DMS79 (cell line): Measurements from ENCODE around the gene SEC14L6.

Experiments
- DNase-seq: peaks from one replicate; lab custom pipeline; 2025; lab: John Stamatoyannopoulos, UW

Gene SEC14L6

DNA sequence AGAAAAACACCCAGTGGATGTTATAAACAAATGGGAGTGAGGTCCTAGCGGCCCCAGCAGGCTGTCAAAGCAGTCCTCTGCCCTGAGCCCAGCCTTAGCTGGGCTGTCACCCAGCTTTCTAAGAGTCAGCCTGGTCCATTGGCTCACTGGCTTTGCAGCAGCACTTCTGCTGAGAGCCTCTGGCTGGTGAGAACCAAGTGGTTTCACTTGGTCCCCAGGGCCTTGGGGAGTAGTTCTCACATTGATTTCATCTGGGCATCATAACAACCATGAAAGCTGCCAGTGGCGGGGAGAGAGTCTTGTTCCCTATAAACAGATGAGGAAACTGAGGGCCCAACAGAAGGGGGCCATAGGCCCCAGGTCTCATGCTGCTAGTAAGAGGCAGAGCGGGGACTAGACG lies 11.4 kb downstream of the SEC14L6 start:
- no peak for DNase-seq

DNA sequence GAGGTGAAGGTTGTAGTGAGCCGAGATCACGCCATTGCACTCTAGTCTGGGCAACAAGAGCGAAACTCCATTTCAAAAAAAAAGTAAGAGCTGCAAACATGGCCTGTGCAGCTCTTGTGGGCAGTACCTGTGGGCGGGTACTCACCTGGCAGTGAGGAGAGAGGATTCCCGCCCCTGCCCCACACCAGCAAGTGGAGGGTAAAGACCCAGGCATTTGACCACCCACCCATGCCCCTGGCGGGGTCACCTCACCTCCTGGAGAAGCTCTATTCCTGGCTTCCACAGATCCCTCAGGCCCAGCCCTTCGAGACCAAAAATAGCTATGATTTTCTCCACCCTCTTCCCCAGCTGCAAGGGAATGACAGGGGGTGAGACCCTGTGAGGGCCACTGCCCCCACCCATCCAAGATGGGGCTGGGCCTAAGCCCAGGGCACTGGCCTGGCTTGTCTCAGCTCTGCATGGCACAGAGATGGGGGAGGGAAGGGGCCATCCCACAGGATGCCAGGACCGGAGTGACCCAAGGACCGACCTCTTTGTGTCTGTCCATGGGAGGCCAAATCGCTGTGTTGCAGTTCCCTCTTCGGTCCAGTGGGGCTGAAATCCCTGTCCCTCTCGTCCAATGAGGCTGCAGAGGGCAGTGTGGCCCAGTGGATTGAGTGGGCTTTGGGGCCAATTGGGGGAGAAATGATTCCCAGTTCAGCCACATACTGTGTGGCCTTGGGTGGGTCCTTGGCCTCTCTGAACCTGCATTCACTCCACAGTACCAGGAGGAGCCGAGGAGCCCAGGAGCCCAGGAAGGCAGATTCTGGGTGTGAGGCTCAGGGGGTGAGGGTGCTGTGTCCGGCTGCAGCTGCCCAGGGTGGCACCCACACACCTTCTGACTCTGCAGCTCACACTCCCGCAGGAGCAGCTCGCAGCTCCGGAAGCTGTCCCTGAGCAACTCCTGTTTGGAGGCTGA lies 14.6 kb downstream of the SEC14L6 start:
- no peak for DNase-seq

DNA sequence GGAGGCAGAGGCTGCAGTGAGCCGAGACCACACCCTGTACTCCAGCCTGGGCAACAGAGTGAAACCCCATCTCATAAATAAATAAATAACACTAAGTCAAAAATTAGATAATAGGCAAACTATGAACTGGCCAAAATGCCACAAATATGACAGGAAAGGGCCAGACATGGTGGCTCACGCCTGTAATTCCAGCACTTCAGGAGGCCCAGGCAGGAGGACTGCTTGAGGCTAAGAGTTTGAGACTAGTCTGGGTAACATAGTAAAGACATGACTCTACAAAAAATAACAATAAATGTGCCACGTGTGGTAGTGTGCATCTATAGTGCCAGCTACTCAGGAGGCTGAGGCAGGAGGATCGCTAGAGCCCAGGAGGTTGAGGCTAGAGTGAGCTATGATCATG lies 19.9 kb downstream of the SEC14L6 start:
- DNase-seq = no peak

DNA sequence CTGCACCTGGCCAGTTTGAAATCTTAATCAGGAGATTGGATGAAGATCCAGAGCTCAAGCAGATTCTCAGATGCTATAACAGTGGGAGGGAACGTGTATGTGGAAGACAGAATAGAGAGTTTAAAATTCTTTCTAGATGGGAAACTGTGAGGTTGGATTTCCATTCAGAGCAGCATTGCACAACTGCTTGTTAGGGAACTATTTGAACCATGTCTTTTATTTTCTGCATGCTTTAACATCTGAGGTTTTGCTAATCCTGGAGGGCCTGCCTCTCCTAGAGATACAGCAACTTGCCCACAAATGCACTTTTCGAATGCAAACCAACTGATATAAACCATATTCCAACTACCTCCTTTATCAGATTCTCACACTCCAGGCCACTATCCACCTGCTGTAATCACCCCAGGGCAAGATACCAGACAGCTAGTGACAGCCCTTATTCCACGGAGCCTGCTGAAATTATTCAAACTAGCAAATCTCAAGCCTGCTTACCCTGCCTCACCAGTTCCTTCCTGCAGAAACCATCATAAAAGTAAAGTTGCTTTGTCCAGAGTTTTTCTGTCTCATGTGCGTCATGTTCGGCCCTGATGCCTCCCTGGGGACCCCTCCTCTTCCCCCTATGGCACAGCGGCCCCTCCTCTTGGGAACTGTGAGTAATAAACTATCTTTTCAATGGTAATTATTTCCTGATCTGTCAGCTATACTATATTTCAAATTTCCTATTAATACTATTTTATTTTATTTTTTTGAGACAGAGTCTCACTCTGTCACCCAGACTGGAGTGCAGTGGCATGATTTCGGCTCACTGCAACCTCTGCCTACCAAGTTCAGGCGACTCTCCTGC lies 22.7 kb downstream of the SEC14L6 start:
- DNase-seq = no peak

DNA sequence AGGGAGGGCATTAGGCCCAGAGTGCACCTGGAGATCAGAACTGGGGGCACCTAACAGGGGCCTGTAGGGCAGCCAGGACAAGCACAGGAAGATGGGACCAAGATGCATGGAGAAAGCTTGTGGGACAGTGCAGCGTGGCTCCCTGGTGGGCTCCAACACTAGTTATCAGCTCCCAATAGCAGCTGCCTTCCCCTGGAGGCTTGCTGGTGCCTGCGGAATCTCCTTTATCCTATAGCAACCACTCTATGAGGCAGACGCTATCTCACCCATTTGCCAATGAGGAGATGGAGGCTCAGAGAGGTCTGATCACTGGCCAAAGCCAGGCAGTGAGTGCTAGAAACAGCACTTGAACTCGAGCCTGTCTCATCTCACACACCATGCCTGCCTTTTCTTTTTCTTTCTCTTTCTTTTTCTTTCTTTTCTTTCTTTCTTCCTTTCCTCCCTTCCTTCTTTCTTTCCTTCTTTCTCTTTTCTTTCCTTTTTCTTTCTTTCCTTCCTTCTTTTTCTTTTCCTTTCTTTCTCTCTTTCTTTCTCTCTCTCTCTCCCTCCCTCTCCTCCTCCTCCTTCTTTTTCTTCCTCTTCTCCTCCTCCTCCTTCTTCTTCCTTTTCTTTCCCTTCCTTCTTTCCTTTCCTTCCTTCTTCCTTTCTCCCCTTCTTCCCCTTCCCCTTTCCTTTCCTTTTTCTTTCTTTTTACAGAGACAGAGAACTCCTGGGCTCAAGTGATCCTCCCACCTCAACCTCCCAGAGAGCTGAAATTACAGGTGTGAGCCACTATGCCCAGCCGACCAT lies 25.0 kb downstream of the SEC14L6 start:
- no peak for DNase-seq

DNA sequence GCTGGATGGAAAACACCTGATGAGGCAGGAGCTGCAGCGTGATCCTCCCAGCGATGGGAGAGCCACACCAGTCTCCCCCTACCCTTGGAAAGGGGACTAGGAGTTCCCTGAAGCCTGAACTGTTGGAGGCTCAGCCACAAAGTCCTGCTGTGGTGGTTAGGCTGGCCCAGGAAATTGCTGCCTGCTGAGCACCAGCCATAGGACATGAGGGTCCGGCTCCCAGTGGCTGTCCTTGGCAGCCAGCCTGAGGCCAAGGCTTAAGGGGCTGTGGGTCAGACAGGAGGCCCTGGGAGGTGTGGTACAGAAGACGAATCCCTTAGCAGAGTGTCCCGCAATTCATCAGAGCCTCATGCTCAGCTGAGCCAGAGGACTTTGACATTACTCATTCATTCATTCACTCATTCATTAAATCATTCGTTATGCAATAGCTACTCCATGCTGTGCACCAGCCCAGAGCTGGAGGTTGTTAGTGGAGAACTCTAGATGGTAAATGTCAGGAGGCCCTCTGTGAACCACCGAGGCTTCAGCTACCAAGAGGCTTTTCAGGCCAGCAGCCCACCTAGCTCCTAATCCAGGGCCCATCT lies 26.6 kb downstream of the SEC14L6 start:
- DNase-seq = no peak

DNA sequence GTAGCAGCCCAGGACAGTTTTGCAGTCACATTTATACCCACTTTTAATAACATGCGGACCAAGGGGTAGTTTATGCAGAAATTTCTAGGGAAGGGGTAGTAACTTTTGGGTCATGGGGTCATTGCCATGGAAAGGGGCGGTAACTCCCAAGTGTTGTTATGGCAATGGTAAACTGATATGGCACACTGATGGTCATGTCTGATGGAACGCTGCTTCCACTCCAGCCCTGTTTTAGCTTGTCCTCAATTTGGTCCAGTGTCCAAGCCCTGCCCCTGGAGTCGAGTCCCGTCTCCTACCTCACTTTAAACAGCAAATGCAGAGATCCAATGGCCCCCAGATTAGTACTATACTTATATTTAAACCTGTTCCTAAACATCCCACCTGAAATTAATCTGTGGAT lies 29.8 kb downstream of the SEC14L6 start:
- no peak for DNase-seq

DNA sequence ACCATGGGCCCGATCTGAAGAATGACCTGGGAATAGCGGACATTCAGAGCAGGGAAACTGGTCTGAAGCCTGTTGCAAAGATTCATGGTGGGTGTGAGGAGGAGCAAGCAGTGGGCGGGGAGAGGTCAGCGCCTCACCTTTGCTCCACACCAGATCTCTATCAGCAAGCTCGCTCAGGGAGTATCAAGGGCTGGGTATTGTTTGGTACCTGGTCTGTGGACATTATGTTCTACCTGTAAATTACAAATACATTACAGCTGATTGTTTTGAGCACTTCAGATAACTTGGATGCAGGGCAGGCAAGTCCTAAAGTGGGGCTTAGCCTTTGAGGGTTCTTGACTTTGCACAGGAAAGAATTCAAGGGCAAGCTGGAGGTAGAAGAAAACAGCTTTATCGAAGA lies 30.3 kb downstream of the SEC14L6 start:
- DNase-seq = no peak

DNA sequence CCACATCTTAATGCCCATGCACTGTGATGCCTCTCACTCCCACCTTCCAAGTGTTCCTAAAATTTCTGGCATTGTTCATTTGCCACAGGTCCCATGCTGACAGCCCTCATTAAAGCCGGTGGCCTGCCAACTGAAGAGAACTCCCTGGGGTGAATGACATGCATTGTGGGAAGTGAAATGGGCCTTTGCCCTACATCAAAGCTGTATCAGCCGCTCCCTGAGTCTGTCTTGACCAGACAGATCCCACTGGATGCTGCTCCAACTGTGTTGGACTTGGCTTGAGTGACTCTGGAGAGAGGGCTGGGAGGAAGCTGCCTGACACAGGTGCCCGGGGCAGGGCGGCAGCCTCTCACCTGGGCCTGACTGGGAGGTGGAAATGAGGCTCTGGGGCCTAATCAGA lies 32.3 kb downstream of the SEC14L6 start:
- no peak for DNase-seq

DNA sequence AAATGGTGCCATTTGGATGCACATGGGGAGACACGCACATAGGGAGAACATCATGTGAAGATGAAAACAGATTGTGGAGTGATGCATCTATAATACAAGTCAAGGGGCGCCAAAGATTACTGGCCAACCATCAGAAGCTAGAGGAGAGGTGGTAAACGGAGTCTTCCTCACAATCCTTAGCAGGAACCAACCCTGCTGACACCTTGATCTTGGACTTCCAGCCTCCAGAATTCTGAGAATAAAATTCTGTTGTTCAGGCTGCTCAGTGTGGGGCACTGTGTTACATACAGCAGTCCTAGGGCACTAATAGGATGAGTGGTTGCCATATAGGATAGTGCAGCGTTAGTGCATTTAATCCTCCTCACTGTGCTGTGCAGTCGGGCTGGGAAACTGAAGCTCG lies 33.1 kb downstream of the SEC14L6 start:
- no peak for DNase-seq

DNA sequence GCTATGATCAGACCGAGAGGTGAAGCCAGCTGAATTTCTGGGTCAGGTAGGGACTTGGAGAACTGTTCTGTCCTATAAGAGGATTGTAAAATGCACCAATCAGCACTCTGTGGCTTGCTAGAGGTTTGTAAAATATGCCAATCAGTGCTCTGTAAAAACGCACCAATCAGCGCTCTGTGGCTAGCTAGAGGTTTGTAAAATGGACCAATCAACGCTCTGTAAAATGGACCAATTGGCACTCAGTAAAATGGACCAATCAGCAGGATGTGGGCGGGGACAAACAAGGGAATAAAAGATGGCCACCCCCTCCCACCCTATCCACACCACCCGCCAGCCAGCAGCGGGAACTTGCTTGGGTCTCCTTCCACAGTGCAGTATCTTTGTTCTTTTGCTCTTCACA lies 34.6 kb downstream of the SEC14L6 start:
- no peak for DNase-seq

DNA sequence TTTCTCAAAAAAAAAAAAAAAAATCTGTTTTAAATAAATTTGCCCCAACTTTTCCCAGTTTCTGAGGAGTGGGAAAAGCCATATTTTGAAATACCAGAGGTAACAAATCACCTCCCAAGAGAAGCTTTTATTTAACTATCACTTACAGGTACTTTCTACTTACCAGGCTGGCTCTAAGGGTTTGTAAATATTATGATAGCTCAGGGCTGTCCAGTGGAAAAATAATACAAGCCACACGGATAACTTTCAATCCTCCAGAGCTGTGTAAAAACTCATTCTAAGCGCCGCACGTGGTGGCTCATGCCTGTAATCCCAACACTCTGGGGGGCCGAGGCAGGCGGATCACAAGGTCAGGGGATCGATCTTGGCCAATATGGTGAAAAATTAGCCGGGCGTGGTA lies 35.4 kb downstream of the SEC14L6 start:
- DNase-seq = no peak

DNA sequence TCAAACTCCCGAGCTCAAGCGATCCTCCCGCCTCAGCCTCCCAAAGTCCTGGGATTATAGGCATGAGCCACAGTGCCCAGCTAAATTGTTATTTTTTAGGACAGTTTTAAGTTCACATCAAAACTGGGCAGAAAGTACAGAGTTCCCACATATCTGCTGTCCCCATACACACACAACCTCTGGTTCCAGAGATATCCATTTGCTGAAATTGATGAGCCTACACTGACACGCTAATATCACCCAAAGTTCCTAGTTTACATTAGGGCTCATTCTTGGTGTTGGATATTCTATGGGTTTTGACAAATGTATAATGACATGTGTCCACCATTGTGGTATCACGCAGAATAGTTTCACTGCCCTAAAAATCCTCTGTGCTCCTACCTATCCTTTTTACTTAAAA lies 38.3 kb downstream of the SEC14L6 start:
- no peak for DNase-seq

DNA sequence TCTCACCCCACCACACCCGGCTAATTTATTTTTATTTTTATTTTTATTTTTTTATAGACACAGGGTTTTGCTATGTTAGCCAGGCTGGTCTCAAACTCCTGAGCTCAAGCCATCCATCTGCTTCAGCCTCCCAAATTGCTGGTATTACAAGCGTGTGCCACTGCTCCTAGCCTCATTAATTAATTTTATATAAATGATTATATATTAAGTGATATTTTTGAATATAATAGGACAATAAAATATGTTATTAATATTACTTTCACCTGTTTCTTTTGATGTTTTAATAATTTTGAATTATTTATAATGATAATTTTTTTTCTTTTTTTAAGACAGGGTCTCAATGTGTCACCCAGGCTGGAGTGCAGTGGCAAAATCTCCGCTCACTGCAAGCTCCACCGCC lies 38.9 kb downstream of the SEC14L6 start:
- no peak for DNase-seq

DNA sequence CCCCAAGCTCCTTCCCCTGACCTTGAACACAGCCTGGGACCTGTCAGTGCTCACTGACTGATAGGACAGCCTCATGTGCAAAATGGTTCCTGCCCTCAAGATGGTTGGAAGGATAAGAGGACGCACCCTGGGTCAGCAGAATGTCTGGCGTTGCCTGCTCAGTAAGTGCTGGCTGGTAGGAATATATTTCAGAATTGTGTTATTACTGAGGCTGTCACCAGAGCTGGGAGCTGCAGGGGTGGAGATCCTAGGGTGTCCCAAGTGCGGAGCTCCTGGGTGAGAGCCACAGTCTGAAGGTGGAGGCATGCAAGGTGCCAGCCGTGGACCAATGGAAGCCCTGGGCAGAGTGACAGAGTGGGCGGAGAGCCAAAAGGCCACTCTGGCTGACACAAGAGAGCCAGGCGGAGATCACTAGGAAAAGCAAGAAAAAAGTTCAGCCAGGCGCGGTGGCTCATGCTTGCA lies 40.0 kb downstream of the SEC14L6 start:
- DNase-seq = no peak

DNA sequence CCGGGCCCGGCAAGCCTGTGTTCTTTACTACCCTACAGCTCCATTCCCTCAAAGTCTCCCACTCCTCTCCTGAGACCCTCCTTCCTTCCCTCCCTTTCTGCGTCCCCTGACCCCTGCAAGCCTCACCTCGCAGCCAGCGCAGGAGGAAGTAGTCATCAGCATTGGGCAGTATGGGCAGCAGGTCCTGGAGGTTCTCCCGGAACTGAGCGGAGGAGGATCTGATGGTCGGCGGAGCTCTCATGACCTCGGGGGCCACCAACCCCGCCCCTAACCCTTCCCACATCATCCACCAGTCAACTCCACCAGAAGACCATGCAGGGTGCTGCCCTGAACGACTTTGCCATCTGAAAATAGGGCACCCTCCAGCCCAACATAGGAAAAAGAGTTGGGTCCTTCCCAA lies 43.0 kb downstream of the SEC14L6 start:
- DNase-seq = no peak

DNA sequence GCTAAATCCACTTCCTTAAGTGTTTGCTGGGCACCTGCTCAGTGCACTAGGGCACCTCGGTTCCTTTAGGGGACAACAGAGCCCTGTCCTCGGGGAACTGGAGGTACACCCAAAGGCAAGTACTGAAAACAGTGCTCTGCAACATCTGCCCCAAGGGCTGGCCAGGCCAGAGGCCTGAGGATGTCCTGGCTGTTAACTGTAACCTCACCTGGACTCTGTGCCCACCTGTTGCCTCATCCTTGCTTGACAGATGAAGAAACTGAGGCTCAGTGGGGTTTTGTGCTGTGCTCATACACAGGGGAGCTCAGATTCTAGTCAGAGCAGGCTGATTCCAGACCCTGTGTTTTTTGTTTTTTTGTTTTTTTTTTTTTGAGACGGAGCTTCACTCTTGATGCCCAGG lies 43.6 kb downstream of the SEC14L6 start:
- DNase-seq = no peak

DNA sequence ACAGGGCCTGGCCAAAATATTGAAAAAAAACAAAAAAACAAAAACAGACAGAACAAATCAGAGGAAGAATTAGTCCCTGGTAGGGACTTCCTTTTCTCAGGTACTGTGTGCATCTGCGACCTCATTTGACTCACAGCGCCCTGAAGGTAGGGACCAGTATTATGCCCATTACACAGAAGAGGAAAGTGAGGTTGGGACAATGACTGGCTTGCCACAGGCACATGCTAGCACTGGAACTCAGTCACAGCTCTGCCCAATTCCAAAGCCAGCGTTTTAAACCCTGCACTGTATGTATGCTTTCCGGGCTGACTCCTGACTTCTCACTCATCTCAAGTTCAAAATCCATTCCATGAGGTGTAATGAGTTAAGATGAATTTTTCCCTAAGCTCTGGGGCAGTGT lies 44.4 kb downstream of the SEC14L6 start:
- no peak for DNase-seq

DNA sequence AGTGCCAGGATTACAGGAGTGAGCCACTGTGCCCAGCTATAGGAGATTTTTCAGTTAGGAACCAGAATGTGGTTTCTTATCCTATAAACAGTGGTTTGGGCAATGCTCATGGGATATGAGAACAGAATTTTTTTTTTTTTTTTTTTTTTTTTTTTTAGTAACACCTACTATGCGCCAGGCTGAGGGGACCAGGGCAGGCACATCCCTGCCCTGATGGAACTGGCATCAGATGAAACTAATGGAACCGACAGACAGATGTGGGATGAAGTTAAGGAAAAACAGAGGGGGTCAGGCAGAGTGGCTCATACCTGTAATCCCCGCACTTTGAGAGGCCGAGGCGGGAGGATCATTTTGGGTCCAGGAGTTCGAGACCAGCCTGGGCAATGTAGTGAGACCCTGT lies 45.9 kb downstream of the SEC14L6 start:
- no peak for DNase-seq

DNA sequence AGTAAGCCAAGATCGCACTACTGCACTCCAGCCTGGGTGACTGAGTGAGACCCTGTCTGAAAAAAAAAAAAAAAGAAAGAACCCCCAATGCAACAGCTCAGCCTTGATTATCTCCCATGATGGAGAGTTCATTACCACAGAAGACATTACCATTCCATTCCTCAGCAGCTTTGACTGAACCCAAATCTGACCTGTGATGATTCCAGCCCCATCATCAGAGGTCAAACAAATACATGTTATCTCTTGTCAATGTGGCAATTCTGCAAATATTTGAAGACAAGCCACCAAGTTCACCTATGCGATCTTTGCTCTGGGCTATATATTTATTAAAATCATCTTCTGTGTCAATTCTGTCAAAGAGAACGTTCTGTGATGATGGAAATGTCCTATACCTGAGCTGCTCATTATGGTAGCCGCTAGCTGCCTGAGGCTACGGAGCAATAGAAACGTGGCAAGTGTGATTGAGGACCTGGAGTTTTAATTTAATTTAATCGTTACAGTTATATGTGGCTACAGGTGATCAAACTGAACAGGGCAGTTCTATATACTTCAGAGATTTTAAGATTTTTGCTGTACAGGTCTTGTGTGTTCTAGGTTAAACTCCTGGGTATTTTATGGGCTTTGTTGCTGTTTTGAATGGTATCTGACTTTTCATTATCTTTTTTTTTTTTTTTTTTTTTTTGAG lies 48.9 kb downstream of the SEC14L6 start:
- DNase-seq = no peak

DNA sequence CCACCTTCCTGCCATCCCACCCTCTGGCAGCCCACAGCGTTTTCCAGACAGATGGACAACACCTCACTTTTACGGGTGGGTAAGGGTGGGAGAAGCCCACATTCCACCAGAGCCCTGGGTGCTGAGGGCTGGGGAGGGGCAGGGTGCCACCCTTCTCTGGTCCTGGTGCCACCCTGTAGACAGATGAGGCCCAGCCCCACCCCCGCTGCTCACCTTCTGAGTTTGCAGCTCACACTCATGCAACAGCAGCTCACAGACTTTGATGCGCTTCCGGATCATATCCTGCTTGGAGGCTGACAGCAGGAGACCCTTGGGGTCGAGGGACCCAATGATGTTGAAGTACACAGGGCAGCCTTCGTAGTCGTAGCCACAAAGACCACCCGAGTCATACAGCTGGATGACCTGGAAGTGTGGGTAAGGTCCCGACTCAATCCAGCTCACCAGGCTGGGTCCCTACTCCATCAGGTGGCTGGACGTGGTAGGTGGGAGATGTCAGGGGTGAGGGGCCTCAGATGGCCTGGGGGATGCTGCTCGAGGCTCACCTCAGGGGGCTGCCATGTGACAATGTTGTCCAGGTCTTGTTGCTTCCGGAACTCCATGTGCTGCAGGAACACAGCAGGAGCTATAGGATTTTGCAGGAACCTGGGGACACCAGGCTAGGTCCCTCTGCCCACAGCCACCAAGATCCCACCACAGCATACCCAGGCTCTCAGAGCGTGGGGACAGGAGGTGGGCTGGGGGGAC lies 51.3 kb downstream of the SEC14L6 start:
- DNase-seq = no peak
